HepG2 (cell line): ENCODE data around the gene OTUB2. TPM values are rescaled to one million over a fixed set of nuclear protein-coding genes. Genes with fewer than 3 reads are reported as not detected.

ENCODE experiments used
- AKNA ChIP-seq: sonication (generic); formaldehyde crosslinking; IDR thresholded peaks from 2 replicates; pipeline ENCODE4 v1.4.0; 2020; ENCODE audit warnings: missing genetic modification reagents, borderline replicate concordance
- ARID5B ChIP-seq: IDR thresholded peaks from 2 replicates; pipeline ENCODE4 v1.4.0; 2020; ENCODE audit warnings: mild to moderate bottlenecking, missing genetic modification reagents
- CBX1 ChIP-seq: IDR thresholded peaks from one replicate; pipeline ENCODE4 v1.6.1; 2016; ENCODE audit warnings: antibody characterized with exemption, low read depth
- ETV6 ChIP-seq: sonication (generic); formaldehyde crosslinking; conservative IDR thresholded peaks from 2 replicates; pipeline ENCODE4 v1.4.0; 2020; ENCODE audit warnings: missing genetic modification reagents
- FOXJ3 ChIP-seq: sonication (generic); formaldehyde crosslinking; IDR thresholded peaks from 2 replicates; pipeline ENCODE4 v1.4.0; 2020; ENCODE audit warnings: missing genetic modification reagents, mild to moderate bottlenecking, borderline replicate concordance
- HIC2 ChIP-seq: sonication (generic); formaldehyde crosslinking; IDR thresholded peaks from 2 replicates; pipeline ENCODE4 v1.9.0; 2022; ENCODE audit warnings: low read depth, missing genetic modification reagents
- KLF9 ChIP-seq: IDR thresholded peaks from 2 replicates; pipeline ENCODE4 v1.6.1; 2016; ENCODE audit warnings: low read depth
- MYPOP ChIP-seq: sonication (generic); formaldehyde crosslinking; IDR thresholded peaks from 2 replicates; pipeline ENCODE4 v1.8.1; 2023; ENCODE audit warnings: mild to moderate bottlenecking, moderate library complexity, missing genetic modification reagents
- NBN ChIP-seq: fragments of 450-650 bp; conservative IDR thresholded peaks from 2 replicates; pipeline ENCODE4 v1.6.1; 2017
- NR2C2 ChIP-seq: sonication (generic); formaldehyde crosslinking; IDR thresholded peaks from 2 replicates; pipeline ENCODE4 v1.4.0; 2020; ENCODE audit warnings: missing genetic modification reagents, mild to moderate bottlenecking, moderate library complexity, borderline replicate concordance
- RCOR2 ChIP-seq: IDR thresholded peaks from 2 replicates; pipeline ENCODE4 v1.6.1; 2016; ENCODE audit warnings: missing biosample characterization, missing genetic modification reagents
- SIN3B ChIP-seq: fragments of 150-350 bp; IDR thresholded peaks from 2 replicates; pipeline ENCODE4 v1.6.1; 2014; ENCODE audit warnings: low read length
- ZFP91 ChIP-seq: sonication (generic); formaldehyde crosslinking; IDR thresholded peaks from 2 replicates; pipeline ENCODE4 v1.9.0; 2022; ENCODE audit warnings: missing genetic modification reagents, mild to moderate bottlenecking, borderline replicate concordance
- ZNF773 ChIP-seq: sonication (generic); formaldehyde crosslinking; IDR thresholded peaks from 2 replicates; pipeline ENCODE4 v1.4.0; 2020; ENCODE audit warnings: missing genetic modification reagents, borderline replicate concordance
- ZNF782 ChIP-seq: sonication (generic); formaldehyde crosslinking; IDR thresholded peaks from 2 replicates; pipeline ENCODE4 v1.4.0; 2020; ENCODE audit warnings: missing genetic modification reagents, mild to moderate bottlenecking, borderline replicate concordance
- polyA plus RNA-seq, 8 experiments: library from polyadenylated mRNA; depleted of rRNA in 3 of 8; stranded (reverse) in 7 of 8; unstranded in 1 of 8; fragments of >200 nt; fragmentation: Illumina TruSeq in 4 of 8; extraction: Trizol in 4 of 8; gene quantifications; 2 replicates each; pipeline versions ENCODE4 v1.2.1 to v1.2.3, GENCODE V29; 2011 to 2016; ENCODE audit warnings: low read depth in 4 of 8, missing spikeins in 1 of 8, mixed read lengths in 1 of 8; ENCODE audit not compliant: insufficient read depth in 1 of 8
- total RNA-seq, 5 experiments: library from RNA; depleted of rRNA; stranded (reverse); fragments of >200 nt; fragmentation: Illumina TruSeq; extraction: Trizol; gene quantifications; 2 replicates each; pipeline ENCODE4 v1.2.3, GENCODE V29; 2016; ENCODE audit warnings: low read depth in 1 of 5

OTUB2 gene
- total and polyA plus RNA-seq, 2 of the 13 experiments (the other 11 are each of a cell fraction or from before 2014, with no cell fraction given), result 2.2 to 2.4 TPM

GRCh38 chr14:94036313-94037167 is 10.4 kb downstream of the OTUB2 start (continued):
- TF ChIP-seq AKNA, result no peak
- no peak for TF ChIP-seq SIN3B
- TF ChIP-seq HIC2 (CRISPR knock-in tag), result no peak; the same call in 1 of the 2 replicates
- TF ChIP-seq CBX1, result no peak
- 0 out of 2 replicates have a peak, but pooled peaks have one; percentile 29 for TF ChIP-seq ARID5B (CRISPR knock-in tag)
- TF ChIP-seq ETV6 (CRISPR knock-in tag), result no peak
- no peak for TF ChIP-seq NR2C2 (CRISPR knock-in tag)
- no peak for TF ChIP-seq KLF9 (CRISPR knock-in tag)
- no peak for TF ChIP-seq ZNF773 (CRISPR knock-in tag)
- peak; percentile 50; the same call in 1 of the 2 replicates for TF ChIP-seq ZFP91
- no peak for TF ChIP-seq NBN
- TF ChIP-seq FOXJ3 (CRISPR knock-in tag), result no peak
- no peak for TF ChIP-seq ZNF782 (CRISPR knock-in tag)
- TF ChIP-seq MYPOP (CRISPR knock-in tag), result 0 out of 2 replicates have a peak, but pooled peaks have one; percentile 19
- TF ChIP-seq RCOR2, result no peak
